Peyer's patch (tissue), 4 donors: Measurements from ENCODE around the gene COL13A1.

Experiments used
- POLR2A ChIP-seq, 2 donors: fragments of 450-650 bp; IDR thresholded peaks; one replicate each; pipeline ENCODE4 v1.5.1; 2017; ENCODE audit warnings: antibody characterized with exemption in 2 of 2, mild to moderate bottlenecking in 2 of 2, moderate library complexity in 2 of 2
- TF ChIP-seq, protein P1 (sequence below), 6 experiments: fragments of 450-650 bp in 4 of 6; fragments of 200-600 bp in 2 of 6; sonication (generic) in 1 of 6; IDR thresholded peaks; one replicate each; pipeline ENCODE4 v1.5.1; 2017 to 2019; ENCODE audit warnings: antibody characterized with exemption in 6 of 6, mild to moderate bottlenecking in 3 of 6, moderate library complexity in 1 of 6

DNA sequence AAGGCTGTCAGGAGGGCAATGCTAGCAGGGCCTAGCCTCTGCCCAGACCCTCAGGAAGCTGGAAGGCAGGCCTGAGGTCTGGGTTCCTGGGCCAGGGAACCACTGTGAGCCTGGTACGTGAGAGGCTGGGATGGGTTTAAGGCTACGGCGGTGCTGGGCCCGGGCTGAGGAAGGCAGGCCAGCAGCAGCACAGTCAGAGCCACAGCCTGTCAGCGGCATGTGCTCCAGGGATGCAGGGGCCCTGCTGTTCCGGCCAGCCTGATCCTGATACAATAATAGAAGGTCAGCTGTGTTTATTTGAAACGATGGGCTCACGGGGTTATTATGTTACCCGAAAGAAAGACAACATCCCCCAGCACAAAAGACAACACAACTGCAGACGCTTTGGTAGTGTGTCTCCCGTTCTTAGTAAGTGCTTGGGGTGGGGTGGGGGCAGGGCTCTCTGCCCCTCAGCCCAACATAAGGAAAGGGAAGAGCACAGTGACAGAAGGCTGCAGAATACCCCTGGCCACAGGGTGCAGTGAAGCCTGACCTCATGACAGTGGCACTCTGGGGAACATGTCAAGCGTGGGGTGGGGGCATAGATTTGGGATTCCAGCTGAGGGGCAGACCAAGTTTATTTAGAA lies 95.0 kb downstream of the COL13A1 start:
- TF ChIP-seq, protein P1, sequence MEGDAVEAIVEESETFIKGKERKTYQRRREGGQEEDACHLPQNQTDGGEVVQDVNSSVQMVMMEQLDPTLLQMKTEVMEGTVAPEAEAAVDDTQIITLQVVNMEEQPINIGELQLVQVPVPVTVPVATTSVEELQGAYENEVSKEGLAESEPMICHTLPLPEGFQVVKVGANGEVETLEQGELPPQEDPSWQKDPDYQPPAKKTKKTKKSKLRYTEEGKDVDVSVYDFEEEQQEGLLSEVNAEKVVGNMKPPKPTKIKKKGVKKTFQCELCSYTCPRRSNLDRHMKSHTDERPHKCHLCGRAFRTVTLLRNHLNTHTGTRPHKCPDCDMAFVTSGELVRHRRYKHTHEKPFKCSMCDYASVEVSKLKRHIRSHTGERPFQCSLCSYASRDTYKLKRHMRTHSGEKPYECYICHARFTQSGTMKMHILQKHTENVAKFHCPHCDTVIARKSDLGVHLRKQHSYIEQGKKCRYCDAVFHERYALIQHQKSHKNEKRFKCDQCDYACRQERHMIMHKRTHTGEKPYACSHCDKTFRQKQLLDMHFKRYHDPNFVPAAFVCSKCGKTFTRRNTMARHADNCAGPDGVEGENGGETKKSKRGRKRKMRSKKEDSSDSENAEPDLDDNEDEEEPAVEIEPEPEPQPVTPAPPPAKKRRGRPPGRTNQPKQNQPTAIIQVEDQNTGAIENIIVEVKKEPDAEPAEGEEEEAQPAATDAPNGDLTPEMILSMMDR (IDR thresholded peaks at IDR 0.05): no peak
- TF ChIP-seq POLR2A (IDR thresholded peaks at IDR 0.05): no peak
